Effector CD4-positive, alpha-beta T cell (primary cell): Measurements from ENCODE around the gene ACKR4.

Source experiments
- DNase-seq: peaks from one replicate; pipeline ENCODE4 v3.0.0-alpha.2; 2020

Gene ACKR4

GRCh38 chr3:132643366-132643765 lies 46.3 kb downstream of the ACKR4 start:
- DNase-seq: no peak

- DNase-seq: no peak
Measured at GRCh38 chr3:132645058-132645457, 48.0 kb downstream of the ACKR4 start.

DNA sequence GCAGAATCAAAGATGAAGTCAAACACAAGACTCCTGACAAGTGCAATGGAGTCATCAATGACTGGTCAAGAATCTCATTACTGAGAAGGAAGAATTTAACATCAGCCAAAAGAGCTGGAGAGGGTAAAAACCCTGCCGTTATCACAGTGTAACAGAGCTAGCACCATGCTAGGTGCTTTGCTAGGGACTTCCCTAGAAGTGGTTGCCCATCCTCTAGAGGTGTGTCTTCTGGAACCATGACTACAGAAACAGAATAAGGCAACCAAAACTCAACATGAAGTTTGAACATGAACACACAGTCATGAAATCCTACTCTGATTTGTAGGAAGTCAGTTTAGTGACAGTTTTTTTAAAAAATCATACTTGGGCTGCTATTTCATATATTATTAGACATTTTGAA lies 53.1 kb downstream of the ACKR4 start:
- DNase-seq: no peak
